Vagina (tissue), 2 donors: ENCODE data around the gene SAP30L.

ENCODE experiments used
- POLR2A ChIP-seq, 2 donors: fragments of 450-650 bp; IDR thresholded peaks; one replicate each; pipeline ENCODE4 v1.6.1; 2017; ENCODE audit warnings: antibody characterized with exemption in 2 of 2, mild to moderate bottlenecking in 2 of 2, moderate library complexity in 2 of 2
- TF ChIP-seq, protein P1 (sequence below), 3 experiments: fragments of 450-650 bp in 2 of 3; fragments of 200-600 bp in 1 of 3; sonication (generic) in 1 of 3; IDR thresholded peaks; one replicate each; pipeline ENCODE4 v1.5.1; 2017 to 2019; ENCODE audit warnings: antibody characterized with exemption in 3 of 3, mild to moderate bottlenecking in 2 of 3, moderate library complexity in 2 of 3

DNA sequence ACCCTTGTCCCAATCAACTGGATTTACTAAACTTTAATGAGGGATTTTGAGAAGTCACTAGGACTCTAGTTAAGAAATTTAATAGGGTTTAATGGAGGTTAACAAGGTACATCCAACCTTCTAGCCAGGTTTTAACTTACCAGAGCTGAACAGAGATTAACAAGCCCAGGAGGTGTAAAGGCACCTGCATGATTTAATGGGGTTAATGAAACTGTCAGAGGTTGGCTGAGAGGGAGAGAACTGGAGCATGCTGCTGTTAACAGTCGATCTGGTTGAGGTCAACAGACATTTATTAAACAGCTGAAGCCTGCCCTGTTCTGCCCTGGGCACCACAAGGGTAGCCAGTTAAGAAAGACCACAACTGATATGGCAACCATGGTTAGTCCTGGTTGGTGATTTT, 18.6 kb downstream of the SAP30L start:
- TF ChIP-seq POLR2A (IDR thresholded peaks at IDR 0.05) = no peak
- TF ChIP-seq, protein P1, sequence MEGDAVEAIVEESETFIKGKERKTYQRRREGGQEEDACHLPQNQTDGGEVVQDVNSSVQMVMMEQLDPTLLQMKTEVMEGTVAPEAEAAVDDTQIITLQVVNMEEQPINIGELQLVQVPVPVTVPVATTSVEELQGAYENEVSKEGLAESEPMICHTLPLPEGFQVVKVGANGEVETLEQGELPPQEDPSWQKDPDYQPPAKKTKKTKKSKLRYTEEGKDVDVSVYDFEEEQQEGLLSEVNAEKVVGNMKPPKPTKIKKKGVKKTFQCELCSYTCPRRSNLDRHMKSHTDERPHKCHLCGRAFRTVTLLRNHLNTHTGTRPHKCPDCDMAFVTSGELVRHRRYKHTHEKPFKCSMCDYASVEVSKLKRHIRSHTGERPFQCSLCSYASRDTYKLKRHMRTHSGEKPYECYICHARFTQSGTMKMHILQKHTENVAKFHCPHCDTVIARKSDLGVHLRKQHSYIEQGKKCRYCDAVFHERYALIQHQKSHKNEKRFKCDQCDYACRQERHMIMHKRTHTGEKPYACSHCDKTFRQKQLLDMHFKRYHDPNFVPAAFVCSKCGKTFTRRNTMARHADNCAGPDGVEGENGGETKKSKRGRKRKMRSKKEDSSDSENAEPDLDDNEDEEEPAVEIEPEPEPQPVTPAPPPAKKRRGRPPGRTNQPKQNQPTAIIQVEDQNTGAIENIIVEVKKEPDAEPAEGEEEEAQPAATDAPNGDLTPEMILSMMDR (IDR thresholded peaks at IDR 0.05) = no peak
